GM12878 (cell line): ENCODE data around the gene IFITM5. TPM values are rescaled to one million over a fixed set of nuclear protein-coding genes. Genes with fewer than 3 reads are reported as not detected.

Experiments
- ATAC-seq: fragments of 200-7000 bp; cut with Tn5 transposase; 3 replicates; pipeline ENCODE4 v1.9.1; 2020; ENCODE audit warnings: mild to moderate bottlenecking, moderate library complexity
- BruUV-seq: library from RNA; stranded (reverse); fragments of 400-500 nt; replicated peaks from 2 replicates; lab custom pipeline; 2021; lab: Mats Ljungman, UMichigan
- CTCF ChIA-PET: fragments of 300-600 bp; sonication (Branson Sonifier 250); formaldehyde crosslinking; extraction: SDS; loops from one replicate; lab custom pipeline; 2021; ENCODE audit warnings: inconsistent platforms; lab: Yijun Ruan, JAX
- POLR2A ChIA-PET: fragments of 350-600 bp; formaldehyde crosslinking; extraction: SDS; loops from one replicate; lab custom pipeline; 2021; ENCODE audit warnings: inconsistent platforms; lab: Charles Lee
- RAD21 ChIA-PET: fragments of 300-600 bp; sonication (Branson Sonifier 250); formaldehyde crosslinking; loops from one replicate; lab custom pipeline; 2023; ENCODE audit warnings: antibody characterized with exemption; ENCODE audit not compliant: unreplicated experiment; lab: Charles Lee
- SMC1A ChIA-PET: fragments of 300-600 bp; sonication (Branson Sonifier 250); formaldehyde crosslinking; loops from one replicate; lab custom pipeline; 2023; ENCODE audit not compliant: unreplicated experiment, uncharacterized antibody; lab: Charles Lee
- DNase-seq: peaks from one replicate; pipeline ENCODE4 v3.0.0-alpha.2; 2011; ENCODE audit warnings: low read depth, low spot score
- FAIRE-seq: peaks from 3 replicates; lab custom pipeline; 2011; peaks lifted over from hg19 to GRCh38; lab: Jason Lieb, UNC
- H2AFZ ChIP-seq: 2 replicates; pipeline ENCODE4 v1.6.0; 2011; ENCODE audit warnings: low read depth, low read length, control low read depth; ENCODE audit not compliant: control insufficient read depth
- H3K27ac ChIP-seq: 2 replicates; pipeline ENCODE4 v1.5.1; 2011; ENCODE audit warnings: control low read depth; ENCODE audit not compliant: control insufficient read depth, insufficient read depth
- H3K27me3 ChIP-seq, 2 experiments: replicated peaks in 1 of 2; 2 replicates each; pipeline versions ENCODE4 v1.6.0 to v1.6.1; 2011; ENCODE audit warnings: low read length in 1 of 2; ENCODE audit not compliant: control insufficient read depth in 2 of 2, insufficient read depth in 2 of 2
- H3K36me3 ChIP-seq, 2 experiments: 2 replicates each; pipeline ENCODE4 v1.5.1; 2011; ENCODE audit warnings: low read length in 1 of 2; ENCODE audit not compliant: control insufficient read depth in 2 of 2, insufficient read depth in 2 of 2
- H3K4me1 ChIP-seq: 2 replicates; pipeline ENCODE4 v1.6.1; 2011; ENCODE audit warnings: mild to moderate bottlenecking, low read length, moderate library complexity, mixed read lengths; ENCODE audit not compliant: control insufficient read depth, insufficient read depth
- H3K4me2 ChIP-seq: 2 replicates; pipeline ENCODE4 v1.6.0; 2011; ENCODE audit warnings: control low read depth; ENCODE audit not compliant: control insufficient read depth, insufficient read depth
- H3K4me3 ChIP-seq: fragments of 200-600 bp; sonication (generic); 2 replicates; pipeline ENCODE4 v1.5.1; 2016
- H3K79me2 ChIP-seq: 2 replicates; pipeline ENCODE4 v1.6.0; 2011; ENCODE audit warnings: low read length; ENCODE audit not compliant: control insufficient read depth, insufficient read depth
- H3K9ac ChIP-seq: 2 replicates; pipeline ENCODE4 v1.8.0; 2011; ENCODE audit warnings: low read length, control low read depth, mixed read lengths; ENCODE audit not compliant: control insufficient read depth, insufficient read depth
- H3K9me3 ChIP-seq: replicated peaks from 3 replicates; pipeline ENCODE4 v1.5.1; 2011; ENCODE audit warnings: mild to moderate bottlenecking, low read length; ENCODE audit not compliant: control insufficient read depth, insufficient read depth
- H4K20me1 ChIP-seq: 2 replicates; pipeline ENCODE4 v1.6.0; 2011; ENCODE audit not compliant: control insufficient read depth, insufficient read depth
- BMI1 ChIP-seq: fragments of 450-650 bp; IDR thresholded peaks from 2 replicates; pipeline ENCODE4 v1.6.1; 2016; ENCODE audit warnings: mild to moderate bottlenecking, moderate library complexity, borderline replicate concordance
- LARP7 ChIP-seq: fragments of 450-650 bp; IDR thresholded peaks from 2 replicates; pipeline ENCODE4 v1.6.1; 2017; ENCODE audit warnings: mild to moderate bottlenecking
- WGBS: methylation state at CpG from one replicate; pipeline ENCODE4 v1.1.6; 2016; ENCODE audit warnings: low lambda C conversion rate; ENCODE audit not compliant: insufficient replicate concordance, insufficient coverage; ENCODE audit errors: missing lambda C conversion rate; 5-methylcytosine and 5-hydroxymethylcytosine counted together
- in situ Hi-C: fragments of 300-500 bp; cut with MboI; formaldehyde crosslinking; loops from 9 replicates; pipeline ENCODE4 v1.14.3; 2018; ENCODE audit warnings: mixed read lengths
- intact Hi-C: fragments of 100-400 bp; cut with micrococcal nuclease; formaldehyde crosslinking; loops from one replicate; pipeline ENCODE4 v1.14.2; 2022; ENCODE audit not compliant: unreplicated experiment
- polyA plus RNA-seq, 11 experiments: library from polyadenylated mRNA; depleted of rRNA in 4 of 11; unstranded in 6 of 11; stranded (reverse) in 5 of 11; fragments of >200 nt; fragmentation: Nextera tagmentation in 4 of 11; fragmentation: Illumina TruSeq in 1 of 11; extraction: Ambion mirVana in 4 of 11; extraction: Trizol in 1 of 11; gene quantifications; 1 replicate in 1 of 11; 2 replicates in 10 of 11; pipeline versions ENCODE4 v1.2.1 to v1.2.3, GENCODE V29; 2011 to 2016; ENCODE audit warnings: inconsistent platforms in 2 of 11, missing spikeins in 2 of 11, low read depth in 1 of 11
- total RNA-seq, 4 experiments: library from RNA; depleted of rRNA in 3 of 4; stranded (reverse); fragments of >200 nt in 3 of 4; fragmentation: Illumina TruSeq in 1 of 4; extraction: Trizol in 1 of 4; gene quantifications; 2 replicates each; pipeline versions ENCODE4 v1.2.1 to v1.2.3, GENCODE V29; 2013 to 2021
- TF ChIP-seq, protein P1 (sequence below): fragments of 450-650 bp; IDR thresholded peaks from 2 replicates; pipeline ENCODE4 v1.6.1; 2017; ENCODE audit warnings: mild to moderate bottlenecking, moderate library complexity
- TF ChIP-seq, protein P2 (sequence below): fragments of 450-650 bp; IDR thresholded peaks from 2 replicates; pipeline ENCODE4 v1.6.1; 2017; ENCODE audit warnings: mild to moderate bottlenecking, moderate library complexity

The IFITM5 gene
- total and polyA plus RNA-seq, 10 of the 15 experiments (the other 5 are each of a cell fraction or from before 2014, with no cell fraction given): not detected

- RAD21 ChIA-PET: no interaction called here
- SMC1A ChIA-PET: no interaction called here
- no peak for ATAC-seq
- H3K4me1 ChIP-seq: no peaks in the 10 kb centered on the region; the same call in 1 of the 2 replicates
- no peak for DNase-seq
- no peaks in the 10 kb centered on the region for H4K20me1 ChIP-seq
- H2AFZ ChIP-seq: no peak overlapping the region
- H3K27ac ChIP-seq: no peak overlapping the region
- no peak overlapping the region for H3K4me2 ChIP-seq
- no peak overlapping the region for H3K4me3 ChIP-seq
- POLR2A ChIA-PET: no interaction called here
- no peaks in the 10 kb centered on the region; the same call in 2 of the 3 replicates for H3K9me3 ChIP-seq
- peaks cover 15 to 20% of the 10 kb centered on the region in 2 experiments for H3K27me3 ChIP-seq
- H3K79me2 ChIP-seq: no peaks in the 10 kb centered on the region
- BruUV-seq: no TSS peak
- TF ChIP-seq BMI1 (no peak), LARP7 (no peak)
- TF ChIP-seq, protein P1, sequence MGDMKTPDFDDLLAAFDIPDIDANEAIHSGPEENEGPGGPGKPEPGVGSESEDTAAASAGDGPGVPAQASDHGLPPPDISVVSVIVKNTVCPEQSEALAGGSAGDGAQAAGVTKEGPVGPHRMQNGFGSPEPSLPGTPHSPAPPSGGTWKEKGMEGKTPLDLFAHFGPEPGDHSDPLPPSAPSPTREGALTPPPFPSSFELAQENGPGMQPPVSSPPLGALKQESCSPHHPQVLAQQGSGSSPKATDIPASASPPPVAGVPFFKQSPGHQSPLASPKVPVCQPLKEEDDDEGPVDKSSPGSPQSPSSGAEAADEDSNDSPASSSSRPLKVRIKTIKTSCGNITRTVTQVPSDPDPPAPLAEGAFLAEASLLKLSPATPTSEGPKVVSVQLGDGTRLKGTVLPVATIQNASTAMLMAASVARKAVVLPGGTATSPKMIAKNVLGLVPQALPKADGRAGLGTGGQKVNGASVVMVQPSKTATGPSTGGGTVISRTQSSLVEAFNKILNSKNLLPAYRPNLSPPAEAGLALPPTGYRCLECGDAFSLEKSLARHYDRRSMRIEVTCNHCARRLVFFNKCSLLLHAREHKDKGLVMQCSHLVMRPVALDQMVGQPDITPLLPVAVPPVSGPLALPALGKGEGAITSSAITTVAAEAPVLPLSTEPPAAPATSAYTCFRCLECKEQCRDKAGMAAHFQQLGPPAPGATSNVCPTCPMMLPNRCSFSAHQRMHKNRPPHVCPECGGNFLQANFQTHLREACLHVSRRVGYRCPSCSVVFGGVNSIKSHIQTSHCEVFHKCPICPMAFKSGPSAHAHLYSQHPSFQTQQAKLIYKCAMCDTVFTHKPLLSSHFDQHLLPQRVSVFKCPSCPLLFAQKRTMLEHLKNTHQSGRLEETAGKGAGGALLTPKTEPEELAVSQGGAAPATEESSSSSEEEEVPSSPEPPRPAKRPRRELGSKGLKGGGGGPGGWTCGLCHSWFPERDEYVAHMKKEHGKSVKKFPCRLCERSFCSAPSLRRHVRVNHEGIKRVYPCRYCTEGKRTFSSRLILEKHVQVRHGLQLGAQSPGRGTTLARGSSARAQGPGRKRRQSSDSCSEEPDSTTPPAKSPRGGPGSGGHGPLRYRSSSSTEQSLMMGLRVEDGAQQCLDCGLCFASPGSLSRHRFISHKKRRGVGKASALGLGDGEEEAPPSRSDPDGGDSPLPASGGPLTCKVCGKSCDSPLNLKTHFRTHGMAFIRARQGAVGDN: no peak
- TF ChIP-seq, protein P2, sequence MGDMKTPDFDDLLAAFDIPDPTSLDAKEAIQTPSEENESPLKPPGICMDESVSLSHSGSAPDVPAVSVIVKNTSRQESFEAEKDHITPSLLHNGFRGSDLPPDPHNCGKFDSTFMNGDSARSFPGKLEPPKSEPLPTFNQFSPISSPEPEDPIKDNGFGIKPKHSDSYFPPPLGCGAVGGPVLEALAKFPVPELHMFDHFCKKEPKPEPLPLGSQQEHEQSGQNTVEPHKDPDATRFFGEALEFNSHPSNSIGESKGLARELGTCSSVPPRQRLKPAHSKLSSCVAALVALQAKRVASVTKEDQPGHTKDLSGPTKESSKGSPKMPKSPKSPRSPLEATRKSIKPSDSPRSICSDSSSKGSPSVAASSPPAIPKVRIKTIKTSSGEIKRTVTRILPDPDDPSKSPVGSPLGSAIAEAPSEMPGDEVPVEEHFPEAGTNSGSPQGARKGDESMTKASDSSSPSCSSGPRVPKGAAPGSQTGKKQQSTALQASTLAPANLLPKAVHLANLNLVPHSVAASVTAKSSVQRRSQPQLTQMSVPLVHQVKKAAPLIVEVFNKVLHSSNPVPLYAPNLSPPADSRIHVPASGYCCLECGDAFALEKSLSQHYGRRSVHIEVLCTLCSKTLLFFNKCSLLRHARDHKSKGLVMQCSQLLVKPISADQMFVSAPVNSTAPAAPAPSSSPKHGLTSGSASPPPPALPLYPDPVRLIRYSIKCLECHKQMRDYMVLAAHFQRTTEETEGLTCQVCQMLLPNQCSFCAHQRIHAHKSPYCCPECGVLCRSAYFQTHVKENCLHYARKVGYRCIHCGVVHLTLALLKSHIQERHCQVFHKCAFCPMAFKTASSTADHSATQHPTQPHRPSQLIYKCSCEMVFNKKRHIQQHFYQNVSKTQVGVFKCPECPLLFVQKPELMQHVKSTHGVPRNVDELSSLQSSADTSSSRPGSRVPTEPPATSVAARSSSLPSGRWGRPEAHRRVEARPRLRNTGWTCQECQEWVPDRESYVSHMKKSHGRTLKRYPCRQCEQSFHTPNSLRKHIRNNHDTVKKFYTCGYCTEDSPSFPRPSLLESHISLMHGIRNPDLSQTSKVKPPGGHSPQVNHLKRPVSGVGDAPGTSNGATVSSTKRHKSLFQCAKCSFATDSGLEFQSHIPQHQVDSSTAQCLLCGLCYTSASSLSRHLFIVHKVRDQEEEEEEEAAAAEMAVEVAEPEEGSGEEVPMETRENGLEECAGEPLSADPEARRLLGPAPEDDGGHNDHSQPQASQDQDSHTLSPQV: no peak
- WGBS: 50% methylated on average over 25 of the region's 26 CpGs
- CTCF ChIA-PET: no interaction called here
- H3K36me3 ChIP-seq: no peaks in the 10 kb centered on the region
- H3K9ac ChIP-seq: no peak overlapping the region
- in situ Hi-C loops (no loop called here), intact Hi-C loops (no loop called here)
- FAIRE-seq: no peak
These were observed 17.7 kb downstream of the IFITM5 start for GRCh38 chr11:281486-282161.
